Thyroid gland (tissue), 4 donors: Measurements from ENCODE around the gene RYR3. TPM values are rescaled to one million over a fixed set of nuclear protein-coding genes. Genes with fewer than 3 reads are reported as not detected.
A peak's percentile ranks its signal among the peaks of the same experiment; 100 is the strongest.

Experiments used
- DNase-seq, 2 donors: peaks; one replicate each; pipeline ENCODE4 v3.0.0-alpha.2; 2019
- H3K27ac ChIP-seq, 3 donors: fragments of 200-600 bp; sonication (generic); 1 replicate in 2 of 3; 2 replicates in 1 of 3; pipeline ENCODE4 v1.5.1; 2016 to 2019; ENCODE audit warnings: mild to moderate bottlenecking in 1 of 3, moderate library complexity in 1 of 3
- H3K27me3 ChIP-seq: fragments of 200-600 bp; sonication (generic); one replicate; pipeline ENCODE4 v1.5.1; 2019
- H3K36me3 ChIP-seq, 2 donors: fragments of 200-600 bp; sonication (generic); one replicate each; pipeline ENCODE4 v1.5.1; 2016 to 2019
- H3K4me1 ChIP-seq, 2 donors: fragments of 200-600 bp; sonication (generic); one replicate each; pipeline ENCODE4 v1.5.1; 2017 to 2019
- H3K4me3 ChIP-seq, 3 donors: fragments of 200-600 bp; sonication (generic); replicated peaks in 1 of 3; 1 replicate in 2 of 3; 2 replicates in 1 of 3; pipeline ENCODE4 v1.5.1; 2016; ENCODE audit warnings: mild to moderate bottlenecking in 1 of 3
- H3K9me3 ChIP-seq: fragments of 200-600 bp; sonication (generic); one replicate; pipeline ENCODE4 v1.5.1; 2017
- POLR2A ChIP-seq, 2 donors: fragments of 450-650 bp; IDR thresholded peaks; one replicate each; pipeline ENCODE4 v1.6.1; 2017; ENCODE audit warnings: antibody characterized with exemption in 2 of 2, mild to moderate bottlenecking in 2 of 2, moderate library complexity in 1 of 2
- WGBS, 2 donors: methylation state at CpG; one replicate each; pipeline ENCODE4 v1.1.5; 2017; 5-methylcytosine and 5-hydroxymethylcytosine counted together
- intact Hi-C: fragments of 100-400 bp; cut with DNase I; formaldehyde crosslinking; loops from one replicate; pipeline ENCODE4 v1.15.1; 2023
- total RNA-seq, 4 donors: library from RNA; depleted of rRNA; stranded (reverse); fragments of >200 nt; gene quantifications; one replicate each; pipeline ENCODE4 v1.2.3, GENCODE V29; 2016
- TF ChIP-seq, protein P1 (sequence below), 6 experiments: fragments of 200-600 bp in 3 of 6; fragments of 450-650 bp in 3 of 6; sonication (generic) in 3 of 6; IDR thresholded peaks; one replicate each; pipeline ENCODE4 v1.5.1; 2016 to 2019; ENCODE audit warnings: antibody characterized with exemption in 6 of 6, mild to moderate bottlenecking in 2 of 6, inconsistent platforms in 1 of 6, moderate library complexity in 1 of 6

RYR3 gene
- total RNA-seq, 4 donors from 2014 or later, result 0.27 to 4.2 (median 0.34) TPM

DNA sequence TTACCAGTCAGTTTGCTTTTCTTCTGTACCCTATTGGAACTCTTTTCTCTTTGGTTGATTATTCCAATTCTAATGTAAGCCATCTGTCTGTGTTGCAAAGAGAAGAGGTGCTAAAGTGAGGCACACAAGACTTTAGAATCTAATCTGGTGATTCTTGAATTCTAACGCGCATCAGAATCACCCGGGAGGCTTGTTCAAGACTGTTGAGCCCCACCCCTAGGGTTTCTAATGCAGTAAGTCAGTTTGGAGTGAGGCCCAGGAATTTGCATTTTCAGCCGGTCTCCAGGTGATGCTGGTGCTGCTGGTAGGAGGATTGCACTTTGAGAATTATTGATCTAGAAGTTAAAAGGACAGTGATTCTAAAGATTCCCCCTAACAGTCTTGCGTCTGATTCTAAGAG lies 472.2 kb downstream of the RYR3 start:
- no peaks in the 10 kb centered on the region for H3K27me3 ChIP-seq
- intact Hi-C loops, result no loop called here
- H3K9me3 ChIP-seq, result no peaks in the 10 kb centered on the region
- H3K27ac ChIP-seq, result no peak overlapping the region
- no peak for DNase-seq
- WGBS, 2 donors, result 85 to 88% methylated on average over 5 of the region's 5 CpGs
- TF ChIP-seq POLR2A (IDR thresholded peaks at IDR 0.05), result no peak
- TF ChIP-seq, protein P1, sequence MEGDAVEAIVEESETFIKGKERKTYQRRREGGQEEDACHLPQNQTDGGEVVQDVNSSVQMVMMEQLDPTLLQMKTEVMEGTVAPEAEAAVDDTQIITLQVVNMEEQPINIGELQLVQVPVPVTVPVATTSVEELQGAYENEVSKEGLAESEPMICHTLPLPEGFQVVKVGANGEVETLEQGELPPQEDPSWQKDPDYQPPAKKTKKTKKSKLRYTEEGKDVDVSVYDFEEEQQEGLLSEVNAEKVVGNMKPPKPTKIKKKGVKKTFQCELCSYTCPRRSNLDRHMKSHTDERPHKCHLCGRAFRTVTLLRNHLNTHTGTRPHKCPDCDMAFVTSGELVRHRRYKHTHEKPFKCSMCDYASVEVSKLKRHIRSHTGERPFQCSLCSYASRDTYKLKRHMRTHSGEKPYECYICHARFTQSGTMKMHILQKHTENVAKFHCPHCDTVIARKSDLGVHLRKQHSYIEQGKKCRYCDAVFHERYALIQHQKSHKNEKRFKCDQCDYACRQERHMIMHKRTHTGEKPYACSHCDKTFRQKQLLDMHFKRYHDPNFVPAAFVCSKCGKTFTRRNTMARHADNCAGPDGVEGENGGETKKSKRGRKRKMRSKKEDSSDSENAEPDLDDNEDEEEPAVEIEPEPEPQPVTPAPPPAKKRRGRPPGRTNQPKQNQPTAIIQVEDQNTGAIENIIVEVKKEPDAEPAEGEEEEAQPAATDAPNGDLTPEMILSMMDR (IDR thresholded peaks at IDR 0.05), result no peak
- no peaks in the 10 kb centered on the region for H3K36me3 ChIP-seq
- H3K4me3 ChIP-seq, result no peak overlapping the region
- H3K4me1 ChIP-seq, result peaks cover 0 to 11% of the 10 kb centered on the region in 2 donors

DNA sequence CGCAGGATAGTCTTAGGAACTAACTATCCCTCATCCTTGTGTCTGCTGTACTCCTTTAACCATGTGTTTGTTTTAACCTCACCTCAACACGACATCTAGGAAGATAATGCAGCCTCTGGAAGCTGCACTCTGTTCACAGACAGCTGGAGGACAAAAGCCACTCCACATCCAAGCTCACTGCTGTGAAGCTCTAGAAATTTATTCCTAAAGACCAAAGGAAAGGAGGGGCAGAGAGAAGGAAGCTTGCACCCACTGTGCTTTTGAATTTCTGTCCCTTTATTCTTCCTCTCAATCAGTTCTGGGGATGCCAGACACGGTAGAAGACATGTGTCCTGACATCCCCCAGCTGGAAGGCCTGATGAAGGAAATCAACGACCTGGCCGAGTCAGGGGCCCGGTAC lies 474.6 kb downstream of the RYR3 start:
- no peaks in the 10 kb centered on the region for H3K27me3 ChIP-seq
- no peak overlapping the region for H3K4me3 ChIP-seq
- TF ChIP-seq, protein P1 (IDR thresholded peaks at IDR 0.05), result no peak
- no peak for TF ChIP-seq POLR2A (IDR thresholded peaks at IDR 0.05)
- no peaks in the 10 kb centered on the region for H3K9me3 ChIP-seq
- H3K36me3 ChIP-seq, result no peaks in the 10 kb centered on the region
- no peak overlapping the region for H3K27ac ChIP-seq
- WGBS, 2 donors, result 82 to 88% methylated on average over 6 of the region's 6 CpGs
- intact Hi-C loops, result no loop called here
- no peak for DNase-seq
- H3K4me1 ChIP-seq, result no peaks in the 10 kb centered on the region

DNA sequence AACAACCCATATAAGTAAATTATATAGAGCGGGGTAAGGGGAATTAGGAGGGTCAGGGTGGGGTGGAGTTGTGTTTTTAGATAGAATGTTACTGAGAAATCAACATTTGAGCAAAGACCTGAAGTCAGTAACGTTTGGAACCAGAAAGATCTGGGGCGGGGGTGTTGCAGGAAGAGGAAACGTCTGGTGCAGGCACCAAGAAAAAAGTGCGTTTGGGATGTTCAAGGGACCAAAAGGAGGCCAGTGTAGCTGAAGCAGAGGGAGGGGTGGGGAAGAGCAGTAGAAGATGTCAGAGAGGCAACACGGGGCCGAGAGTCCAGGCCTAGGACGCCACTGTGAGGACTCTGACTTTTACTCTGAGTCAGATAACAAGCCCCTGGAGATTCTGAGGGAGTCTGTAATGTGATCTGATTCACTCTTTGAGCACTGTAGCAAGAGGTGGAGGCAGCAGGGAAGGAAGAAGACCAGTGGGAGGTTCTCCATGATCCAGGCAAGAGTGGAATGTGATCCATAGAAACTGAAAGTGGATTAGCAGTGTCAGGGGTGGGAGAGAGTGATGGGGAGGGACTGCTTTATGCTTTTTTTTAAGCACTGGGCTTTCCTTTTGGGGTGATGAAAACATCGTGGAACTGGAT lies 478.3 kb downstream of the RYR3 start:
- H3K9me3 ChIP-seq, result no peaks in the 10 kb centered on the region
- intact Hi-C loops, result no loop called here
- no peaks in the 10 kb centered on the region for H3K36me3 ChIP-seq
- no peak overlapping the region for H3K27ac ChIP-seq
- no peak for DNase-seq
- no peak overlapping the region for H3K4me3 ChIP-seq
- H3K27me3 ChIP-seq, result no peaks in the 10 kb centered on the region
- WGBS, 2 donors, result 49 to 51% methylated on average over 9 of the region's 9 CpGs
- H3K4me1 ChIP-seq, result no peaks in the 10 kb centered on the region
- TF ChIP-seq POLR2A (IDR thresholded peaks at IDR 0.05), result no peak
- TF ChIP-seq, protein P1 (IDR thresholded peaks at IDR 0.05), result no peak

DNA sequence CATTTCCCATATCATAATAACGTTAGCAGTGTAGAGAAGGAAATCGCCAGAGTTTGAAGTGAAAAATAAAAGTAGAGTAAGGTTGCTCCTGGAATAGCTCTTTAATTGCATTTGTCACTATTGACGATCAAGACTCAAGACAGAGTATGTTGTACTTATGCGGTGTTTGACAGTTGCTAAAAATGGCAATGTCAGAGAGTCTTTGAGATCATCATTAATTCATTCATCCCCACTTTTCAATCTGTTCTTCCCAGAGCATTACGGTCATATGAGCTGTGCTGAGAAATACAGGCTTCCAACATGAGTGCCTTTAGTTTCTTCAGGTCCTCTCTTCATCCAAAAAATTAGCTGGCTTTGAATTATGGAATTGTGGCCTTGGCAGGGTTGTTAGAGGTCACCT lies 483.7 kb downstream of the RYR3 start:
- Histone ChIP-seq H3K27me3 (no peaks in the 10 kb centered on the region), H3K27ac (no peak overlapping the region), H3K4me1 (peaks cover 6% of the 10 kb centered on the region in 2 donors), H3K36me3 (no peaks in the 10 kb centered on the region), H3K4me3 (no peak overlapping the region), H3K9me3 (no peaks in the 10 kb centered on the region)
- intact Hi-C loops, result no loop called here
- 91 to 95% methylated on average over 5 of the region's 5 CpGs for WGBS, 2 donors
- no peak for TF ChIP-seq POLR2A (IDR thresholded peaks at IDR 0.05)
- TF ChIP-seq, protein P1 (IDR thresholded peaks at IDR 0.05), result no peak
- DNase-seq, result no peak

DNA sequence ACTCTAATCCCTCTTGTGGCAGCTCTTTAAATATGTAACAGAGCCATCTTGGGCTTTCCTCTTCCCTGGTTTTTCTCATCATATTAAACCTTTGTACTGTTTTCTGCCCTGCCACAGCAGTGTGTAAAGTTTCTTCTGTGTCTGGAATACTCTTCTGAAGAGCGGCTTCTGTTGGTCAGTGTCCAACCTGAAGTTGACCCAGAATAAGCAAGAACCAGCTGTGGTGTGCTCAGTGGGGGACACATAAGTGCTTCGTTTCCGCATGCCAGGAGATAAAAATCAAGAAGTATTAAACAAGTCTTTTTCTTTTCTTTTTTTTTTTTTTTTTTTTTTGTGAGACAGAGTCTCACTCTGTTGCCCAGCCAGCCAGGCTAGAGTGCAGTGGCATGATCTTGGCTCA lies 484.3 kb downstream of the RYR3 start:
- no peak overlapping the region for H3K27ac ChIP-seq
- no peaks in the 10 kb centered on the region for H3K27me3 ChIP-seq
- DNase-seq, result peak; percentile 73 to 74
- WGBS, 2 donors, result 14 to 48% methylated on average over 3 of the region's 3 CpGs
- TF ChIP-seq, protein P1 (IDR thresholded peaks at IDR 0.05), result peak in 1 of 6 experiments; percentile 19
- no peak for TF ChIP-seq POLR2A (IDR thresholded peaks at IDR 0.05)
- H3K4me1 ChIP-seq, result peaks cover 6% of the 10 kb centered on the region in 2 donors
- H3K4me3 ChIP-seq, result no peak overlapping the region
- no peaks in the 10 kb centered on the region for H3K9me3 ChIP-seq
- H3K36me3 ChIP-seq, result no peaks in the 10 kb centered on the region
- intact Hi-C loops, result no loop called here
